Measurements from ENCODE around the gene BOLA3. TPM values are rescaled to one million over a fixed set of nuclear protein-coding genes. Genes with fewer than 3 reads are reported as not detected.
A peak's percentile ranks its signal among the peaks of the same experiment; 100 is the strongest.
"Not testable (repeated sequence)": the region's sequence is repeated elsewhere in the genome, so short reads cannot be mapped to it uniquely, and the experiment has no call there.

Gene BOLA3, protein sequence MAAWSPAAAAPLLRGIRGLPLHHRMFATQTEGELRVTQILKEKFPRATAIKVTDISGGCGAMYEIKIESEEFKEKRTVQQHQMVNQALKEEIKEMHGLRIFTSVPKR
- total RNA-seq, result 20.2 TPM
- 38.1 TPM for polyA plus RNA-seq

DNA sequence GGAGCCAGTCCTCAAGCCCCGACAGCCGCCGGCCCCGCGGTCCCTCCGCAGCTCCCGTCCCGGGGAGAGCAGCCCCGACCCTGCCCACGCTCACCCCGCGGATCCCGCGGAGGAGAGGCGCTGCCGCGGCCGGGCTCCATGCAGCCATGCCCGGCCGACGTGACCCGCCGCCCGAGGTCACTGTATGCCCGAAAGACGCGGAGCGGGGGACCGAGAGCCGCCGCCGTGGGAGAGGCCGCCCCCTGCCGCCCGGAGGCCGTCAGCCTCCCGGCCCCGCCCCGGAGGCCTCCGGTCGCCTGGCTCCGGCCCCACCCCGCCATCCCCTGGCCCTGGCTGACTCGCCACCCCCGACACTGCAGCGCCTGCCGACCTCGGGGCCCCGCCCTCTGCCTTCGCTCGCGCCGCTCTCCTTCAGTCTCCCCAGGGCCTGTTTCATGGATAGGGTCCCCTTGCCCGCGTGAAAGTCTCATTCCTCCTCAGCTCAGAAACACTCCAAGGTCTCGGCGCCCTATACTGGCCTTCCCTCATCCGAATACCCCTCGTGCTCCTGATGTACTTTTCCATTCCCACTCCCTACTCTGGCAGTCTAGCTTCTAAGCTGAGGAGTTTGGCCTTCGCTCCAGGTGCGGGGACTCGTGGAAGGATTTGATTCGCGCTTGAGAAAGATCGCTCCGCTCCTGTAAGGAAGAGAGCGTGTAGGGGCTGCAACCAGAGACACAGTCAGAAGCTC, at the start of gene BOLA3:
BOLA3 (minus strand) TSS at position 186 of the 730 bp plus-strand sequence; CDS start at position 148, 38 bp downstream.
- Histone ChIP-seq H3K4me1 (ENCODE audit: insufficient read depth) (no peaks in the 10 kb centered on the region), H3K4me3 (ENCODE audit: low read depth, low read length) (peak within 1 kb of the TSS; percentile 88), H3K27ac (ENCODE audit: low read depth) (no peak within 1 kb of the TSS), H3K36me3 (ENCODE audit: insufficient read depth) (no peaks in the 10 kb centered on the region)
- 1% methylated on average over 67 of the region's 67 CpGs for WGBS
- DNase-seq (ENCODE audit: extremely low spot score), result peak; percentile 15

DNA sequence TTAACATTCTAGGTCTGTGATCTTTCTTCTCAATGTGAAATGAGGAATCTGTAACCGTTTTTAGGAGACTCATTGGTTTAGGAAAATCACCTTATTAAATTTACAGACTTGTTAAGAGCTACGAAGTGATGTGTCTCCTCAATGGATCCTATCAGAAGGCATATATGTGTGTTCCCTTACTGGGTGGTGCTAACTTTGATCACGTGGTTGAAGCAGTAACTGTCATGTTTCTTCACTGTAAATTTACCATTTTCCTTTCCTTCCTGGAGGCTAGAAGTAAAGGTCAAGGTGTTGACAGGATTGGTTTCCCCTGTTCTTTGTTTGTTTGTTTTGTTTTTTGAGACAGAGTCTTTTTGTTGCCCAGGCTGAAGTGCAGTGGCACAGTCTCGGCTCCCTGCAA, 49.3 kb upstream of the BOLA3 start:
- H3K4me1 ChIP-seq (ENCODE audit: insufficient read depth), result no peaks in the 10 kb centered on the region
- H3K36me3 ChIP-seq (ENCODE audit: insufficient read depth), result no peaks in the 10 kb centered on the region
- no peak overlapping the region for H3K4me3 ChIP-seq (ENCODE audit: low read depth, low read length)
- no peak for DNase-seq (ENCODE audit: extremely low spot score)
- no peak overlapping the region for H3K27ac ChIP-seq (ENCODE audit: low read depth)
- WGBS, result 52% methylated on average over 4 of the region's 4 CpGs

DNA sequence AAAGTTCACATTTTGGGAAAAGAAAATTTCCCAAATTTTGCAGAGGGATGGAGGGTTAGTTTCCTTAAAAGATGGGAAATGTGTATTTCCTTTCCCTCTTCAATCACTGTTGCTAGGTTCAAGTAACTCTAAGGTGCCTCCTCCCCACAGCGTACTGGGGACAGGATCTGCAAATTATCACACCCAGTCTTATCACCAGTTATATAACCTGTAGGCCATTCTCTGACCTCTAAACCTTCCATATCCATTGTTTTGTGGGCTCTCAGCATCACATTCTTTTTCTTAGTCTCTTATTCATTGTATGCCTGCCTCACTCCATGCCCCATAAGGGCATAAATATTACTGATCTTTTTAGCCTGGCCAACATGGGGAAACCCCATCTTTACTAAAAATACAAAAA, 47.1 kb upstream of the BOLA3 start:
- no peaks in the 10 kb centered on the region for H3K36me3 ChIP-seq (ENCODE audit: insufficient read depth)
- no peaks in the 10 kb centered on the region for H3K4me1 ChIP-seq (ENCODE audit: insufficient read depth)
- no peak for DNase-seq (ENCODE audit: extremely low spot score)
- no peak overlapping the region for H3K27ac ChIP-seq (ENCODE audit: low read depth)
- WGBS, result 100% methylated on average over 1 of the region's 1 CpG
- H3K4me3 ChIP-seq (ENCODE audit: low read depth, low read length), result no peak overlapping the region

DNA sequence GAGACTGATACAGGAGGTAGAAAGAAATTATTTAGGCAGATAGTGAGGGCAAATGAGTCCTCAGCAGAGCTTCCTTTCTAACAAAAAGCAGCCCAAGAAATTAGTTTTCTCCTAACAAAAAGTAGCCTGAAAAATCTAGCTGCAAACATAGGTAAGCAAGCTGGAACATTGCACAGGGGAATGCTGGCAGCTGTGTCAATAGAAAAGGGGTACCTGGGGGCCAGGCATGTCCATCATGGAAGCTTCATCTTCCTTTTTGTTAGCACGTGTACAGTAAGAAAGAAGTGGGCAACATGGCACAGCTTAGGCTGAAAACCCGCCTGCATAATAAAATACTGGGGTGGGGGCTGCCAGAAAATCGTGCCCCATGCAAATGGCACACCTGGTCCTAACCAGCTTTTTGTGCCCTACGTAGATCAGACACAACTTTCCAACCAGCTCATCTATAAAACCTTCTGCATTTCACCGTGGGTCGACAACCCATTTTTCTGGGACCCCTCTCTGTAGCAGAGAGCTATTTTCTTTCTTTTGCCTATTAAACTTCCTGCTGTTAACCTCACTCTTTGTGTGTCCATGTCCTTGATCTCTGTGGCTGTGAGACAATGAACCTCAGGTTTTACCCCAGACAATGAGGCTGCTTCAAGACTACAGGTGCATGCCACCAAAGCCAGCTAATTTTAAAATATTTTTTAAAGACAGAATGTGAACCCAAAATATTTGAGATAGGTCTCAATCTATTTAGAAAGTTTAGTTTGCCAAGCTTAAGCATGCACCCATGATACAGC, 44.1 kb upstream of the BOLA3 start:
- DNase-seq (ENCODE audit: extremely low spot score), result no peak
- no peak overlapping the region for H3K4me3 ChIP-seq (ENCODE audit: low read depth, low read length)
- no peaks in the 10 kb centered on the region for H3K36me3 ChIP-seq (ENCODE audit: insufficient read depth)
- no peak overlapping the region for H3K27ac ChIP-seq (ENCODE audit: low read depth)
- no peaks in the 10 kb centered on the region for H3K4me1 ChIP-seq (ENCODE audit: insufficient read depth)
- WGBS, result 82% methylated on average over 6 of the region's 6 CpGs

DNA sequence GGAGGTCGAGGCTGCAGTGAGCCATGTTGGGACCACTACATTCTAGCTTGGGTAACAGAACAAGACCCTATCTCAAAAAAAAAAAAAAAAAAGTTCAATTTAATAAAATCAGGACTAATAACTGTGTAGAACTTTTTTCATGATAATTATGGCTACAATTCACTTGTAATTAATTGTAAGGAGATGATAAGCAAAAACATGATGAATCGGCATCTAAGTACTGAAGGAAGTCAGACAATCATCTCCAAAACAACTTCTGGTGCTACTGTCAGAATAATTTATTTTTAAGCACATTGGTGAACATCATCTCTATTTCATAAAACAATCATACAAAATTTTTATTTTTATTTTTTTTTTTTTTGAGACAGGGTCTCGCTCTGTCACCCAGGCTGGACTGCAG, 41.0 kb upstream of the BOLA3 start:
- Histone ChIP-seq H3K27ac (ENCODE audit: low read depth) (no peak overlapping the region), H3K4me3 (ENCODE audit: low read depth, low read length) (no peak overlapping the region), H3K36me3 (ENCODE audit: insufficient read depth) (no peaks in the 10 kb centered on the region), H3K4me1 (ENCODE audit: insufficient read depth) (no peaks in the 10 kb centered on the region)
- WGBS, result 88% methylated on average over 3 of the region's 3 CpGs
- no peak for DNase-seq (ENCODE audit: extremely low spot score)

DNA sequence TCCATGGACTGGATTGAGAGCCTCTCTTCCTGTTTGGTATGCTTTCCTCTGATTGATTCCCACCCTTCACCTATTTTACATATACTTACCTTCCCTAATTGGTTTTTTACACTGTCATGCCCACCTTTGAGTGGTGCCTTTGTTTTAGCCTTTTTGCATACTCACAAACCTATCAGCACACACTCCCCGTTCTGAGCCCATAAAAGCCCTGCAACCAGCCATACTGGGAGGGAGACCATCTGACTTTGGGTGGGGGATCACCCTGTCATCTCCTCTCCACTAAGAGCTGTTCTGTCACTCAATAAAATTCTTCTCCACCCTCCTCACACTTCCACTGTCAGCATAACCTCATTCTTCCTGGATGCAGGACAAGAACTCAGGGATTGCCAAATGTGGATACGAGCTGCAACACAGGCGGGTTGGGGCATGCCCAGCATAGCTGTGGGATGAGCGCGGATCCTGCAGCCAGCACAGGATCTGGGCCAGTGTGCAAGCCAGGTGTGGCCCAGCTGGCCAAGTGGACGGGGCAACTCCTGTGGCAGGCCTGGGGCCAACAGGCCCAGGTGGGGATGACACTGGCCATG, 40.4 kb upstream of the BOLA3 start:
- H3K4me1 ChIP-seq (ENCODE audit: insufficient read depth), result no peaks in the 10 kb centered on the region
- no peaks in the 10 kb centered on the region for H3K36me3 ChIP-seq (ENCODE audit: insufficient read depth)
- DNase-seq (ENCODE audit: extremely low spot score), result no peak
- no peak overlapping the region for H3K27ac ChIP-seq (ENCODE audit: low read depth)
- WGBS, result 45% methylated on average over 6 of the region's 6 CpGs
- no peak overlapping the region for H3K4me3 ChIP-seq (ENCODE audit: low read depth, low read length)

DNA sequence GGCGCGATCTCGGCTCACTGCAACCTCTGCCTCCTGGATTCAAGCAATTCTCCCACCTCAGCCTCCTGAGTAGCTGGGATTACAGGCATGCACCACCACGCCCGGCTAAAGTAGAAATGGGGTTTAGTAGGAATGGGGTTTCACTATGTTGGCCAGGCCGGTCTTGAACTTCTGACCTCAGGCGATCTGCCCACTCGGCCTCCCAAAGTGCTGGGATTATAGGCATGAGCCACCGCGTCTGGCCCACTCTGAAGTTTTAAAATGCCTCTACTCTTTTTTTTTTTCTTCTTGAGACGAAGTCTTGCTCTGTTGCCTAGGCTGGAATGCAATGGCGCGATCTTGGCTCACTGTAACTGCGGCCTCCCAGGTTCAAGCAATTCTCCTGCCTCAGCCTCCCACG, 39.0 kb upstream of the BOLA3 start:
- not testable (repeated sequence) for DNase-seq (ENCODE audit: extremely low spot score); H3K4me3 ChIP-seq (ENCODE audit: low read depth, low read length); H3K4me1 ChIP-seq (ENCODE audit: insufficient read depth); H3K27ac ChIP-seq (ENCODE audit: low read depth); H3K36me3 ChIP-seq (ENCODE audit: insufficient read depth)
- 94% methylated on average over 15 of the region's 15 CpGs for WGBS

DNA sequence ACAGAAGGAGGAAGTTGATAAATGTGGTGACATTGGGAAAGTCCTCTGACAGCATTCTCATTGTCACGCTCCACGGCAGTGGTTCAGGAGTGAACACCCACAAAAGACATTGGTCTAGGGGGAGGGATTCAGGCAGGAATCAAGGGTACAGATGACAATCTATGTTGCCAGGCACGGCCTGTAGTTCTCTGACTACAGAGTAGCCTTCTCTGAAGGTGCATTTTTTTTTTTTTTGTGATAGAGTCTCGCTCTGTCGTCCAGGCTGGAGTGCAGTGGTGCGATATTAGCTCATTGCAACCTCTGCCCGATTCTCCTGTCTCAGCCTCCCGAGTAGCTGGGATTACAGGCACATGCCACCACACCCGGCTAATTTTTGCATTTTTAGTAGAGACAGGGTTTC, 38.3 kb upstream of the BOLA3 start:
- 84% methylated on average over 9 of the region's 9 CpGs for WGBS
- Histone ChIP-seq H3K27ac (ENCODE audit: low read depth) (no peak overlapping the region), H3K4me3 (ENCODE audit: low read depth, low read length) (no peak overlapping the region), H3K36me3 (ENCODE audit: insufficient read depth) (no peaks in the 10 kb centered on the region), H3K4me1 (ENCODE audit: insufficient read depth) (no peaks in the 10 kb centered on the region)
- DNase-seq (ENCODE audit: extremely low spot score), result no peak

DNA sequence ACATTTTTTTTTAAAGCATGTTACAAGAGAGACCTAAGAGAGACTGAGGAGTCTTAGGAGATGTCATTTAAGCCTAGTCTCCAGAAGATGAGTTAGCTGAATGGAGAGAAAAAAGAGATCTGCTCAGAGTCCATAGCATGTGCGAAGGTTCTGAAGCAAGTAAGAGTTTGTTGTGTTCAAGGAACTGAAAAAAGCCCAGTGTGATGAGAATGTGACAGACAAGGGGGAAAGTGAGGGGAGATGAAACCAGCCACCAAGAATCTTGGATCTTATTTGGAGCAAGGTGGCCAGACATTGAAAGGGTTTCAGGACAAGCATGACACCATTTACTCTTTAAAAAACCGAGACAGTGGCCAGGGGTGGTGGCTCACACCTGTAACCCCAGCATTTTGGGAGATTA, 36.2 kb upstream of the BOLA3 start:
- WGBS, result 87% methylated on average over 2 of the region's 2 CpGs
- DNase-seq (ENCODE audit: extremely low spot score), result no peak
- Histone ChIP-seq H3K4me1 (ENCODE audit: insufficient read depth) (no peaks in the 10 kb centered on the region), H3K36me3 (ENCODE audit: insufficient read depth) (no peaks in the 10 kb centered on the region), H3K4me3 (ENCODE audit: low read depth, low read length) (no peak overlapping the region), H3K27ac (ENCODE audit: low read depth) (no peak overlapping the region)

DNA sequence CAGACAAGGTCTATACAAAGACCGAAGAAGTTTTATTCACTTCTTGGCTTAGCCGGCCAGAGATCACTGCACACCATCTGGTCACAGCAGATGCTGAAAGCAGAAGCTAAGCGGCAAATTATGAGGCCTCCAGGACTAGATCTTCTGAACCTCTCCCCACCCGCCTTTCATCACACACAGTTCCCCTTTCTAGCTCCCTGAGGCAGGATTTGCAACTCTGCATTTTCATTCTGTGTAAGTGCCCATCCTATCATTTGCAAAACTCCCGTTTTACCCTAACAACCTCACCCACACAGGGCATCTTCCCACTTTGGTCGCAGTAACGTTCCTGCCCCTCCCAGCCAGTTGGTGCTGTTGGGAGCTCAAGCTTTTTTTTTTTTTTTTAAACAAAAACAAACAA, 34.0 kb upstream of the BOLA3 start:
- no peak overlapping the region for H3K4me3 ChIP-seq (ENCODE audit: low read depth, low read length)
- WGBS, result 47% methylated on average over 7 of the region's 7 CpGs
- no peak overlapping the region for H3K27ac ChIP-seq (ENCODE audit: low read depth)
- DNase-seq (ENCODE audit: extremely low spot score), result no peak
- no peaks in the 10 kb centered on the region for H3K4me1 ChIP-seq (ENCODE audit: insufficient read depth)
- H3K36me3 ChIP-seq (ENCODE audit: insufficient read depth), result no peaks in the 10 kb centered on the region

DNA sequence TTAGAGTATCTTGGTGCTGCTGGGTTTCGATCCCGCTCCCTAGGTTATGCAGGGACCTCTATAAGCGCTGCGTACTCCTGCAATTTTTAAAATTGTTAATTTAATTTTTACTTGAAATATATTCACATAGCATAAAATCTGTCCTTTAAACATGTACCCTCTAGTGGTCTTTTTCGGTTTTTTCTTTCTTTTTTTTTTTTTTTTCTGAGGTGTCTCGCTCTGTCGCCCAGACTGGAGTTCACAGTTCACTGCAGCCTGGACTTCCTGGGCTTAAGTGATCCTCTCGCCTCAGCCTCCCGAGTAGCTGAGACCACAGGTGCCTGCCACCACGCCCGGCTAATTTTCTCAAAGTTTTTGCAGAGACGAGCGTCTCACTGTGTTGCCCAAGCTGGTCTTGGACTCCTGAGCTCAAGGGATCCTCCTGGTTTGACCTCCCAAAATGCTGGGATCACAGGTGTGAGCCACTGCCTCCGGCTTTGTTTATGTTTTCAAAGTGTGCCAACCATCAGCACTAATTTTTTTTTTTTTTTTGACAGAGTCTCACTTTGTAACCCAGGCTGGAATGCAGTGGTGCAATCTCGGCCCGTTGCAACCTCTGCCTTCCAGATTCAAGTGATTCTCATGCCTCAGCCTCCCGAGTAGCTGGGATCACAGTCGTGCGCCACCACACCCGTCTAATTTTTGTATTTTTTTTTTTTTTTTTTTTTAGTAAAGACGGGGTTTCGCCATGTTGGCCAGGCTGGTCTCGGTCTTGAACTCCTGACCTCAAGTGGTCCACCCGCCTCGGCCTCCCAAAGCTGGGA, 31.6 kb upstream of the BOLA3 start:
- H3K4me3 ChIP-seq (ENCODE audit: low read depth, low read length), result peak overlapping the region; percentile 12
- H3K4me1 ChIP-seq (ENCODE audit: insufficient read depth), result no peaks in the 10 kb centered on the region
- no peaks in the 10 kb centered on the region for H3K36me3 ChIP-seq (ENCODE audit: insufficient read depth)
- no peak overlapping the region for H3K27ac ChIP-seq (ENCODE audit: low read depth)
- DNase-seq (ENCODE audit: extremely low spot score), result no peak
- 53% methylated on average over 25 of the region's 25 CpGs for WGBS

DNA sequence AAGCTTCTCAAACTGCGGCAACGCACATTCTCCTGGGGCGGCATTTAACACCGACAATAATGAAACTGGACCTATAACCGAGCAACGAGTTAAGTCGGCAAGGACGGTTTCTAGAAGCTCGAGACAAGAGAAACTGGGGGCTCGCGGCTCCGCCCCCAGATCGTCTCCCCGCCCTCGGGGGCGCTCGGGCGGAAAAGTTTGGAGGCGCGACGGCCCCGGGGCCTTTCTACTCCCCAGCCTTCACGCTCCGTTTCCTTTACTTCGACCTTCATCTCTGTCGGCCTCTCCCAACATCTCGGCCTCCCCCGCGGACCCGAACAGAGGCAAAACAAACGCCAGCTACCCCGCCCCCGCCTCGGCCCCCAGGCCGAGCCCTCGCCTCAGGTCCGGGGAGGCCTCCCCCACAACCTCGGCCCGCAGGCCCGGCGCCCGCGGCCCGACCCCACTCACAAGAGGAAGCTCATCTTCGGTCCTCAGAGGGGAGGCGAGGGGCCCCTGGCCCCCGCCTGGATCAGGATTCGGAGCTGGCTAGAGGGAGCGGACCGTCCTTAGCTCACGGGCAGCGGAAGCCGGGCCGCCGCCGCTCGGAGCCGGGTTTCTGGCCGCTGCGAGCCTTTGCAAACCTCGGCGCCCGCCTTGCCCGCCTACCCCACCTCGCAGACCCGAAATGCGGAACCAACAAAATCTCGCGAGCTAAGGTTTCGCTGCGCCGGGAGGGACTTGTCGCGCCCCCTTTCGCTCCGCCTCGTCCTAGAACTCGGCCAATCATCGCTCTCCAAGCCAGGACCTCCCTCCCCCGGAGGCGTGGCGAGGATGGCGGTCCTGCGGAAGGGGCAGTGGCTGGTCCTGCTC, 30.7 kb upstream of the BOLA3 start, which contains the start of gene MOB1A:
MOB1A (minus strand) TSS at position 669 of the 852 bp plus-strand sequence; CDS start at position 464, 205 bp downstream.
- no peaks in the 10 kb centered on the region for H3K36me3 ChIP-seq (ENCODE audit: insufficient read depth)
- under 1% methylated on average over 84 of the region's 84 CpGs for WGBS
- peak within 1 kb of the TSS; percentile 84 for H3K4me3 ChIP-seq (ENCODE audit: low read depth, low read length)
- DNase-seq (ENCODE audit: extremely low spot score), result peak; percentile 97
- H3K27ac ChIP-seq (ENCODE audit: low read depth), result peak within 1 kb of the TSS; percentile 93
- H3K4me1 ChIP-seq (ENCODE audit: insufficient read depth), result no peaks in the 10 kb centered on the region
